Kidney epithelial cell (primary cell): Measurements from ENCODE around the gene AVPR2. TPM values are rescaled to one million over a fixed set of nuclear protein-coding genes. Genes with fewer than 3 reads are reported as not detected.

Source experiments
- DNase-seq: peaks from one replicate; pipeline ENCODE4 v3.0.0-alpha.2; 2010; ENCODE audit warnings: low read depth
- H3K27me3 ChIP-seq: 2 replicates; pipeline ENCODE4 v1.6.0; 2011; ENCODE audit warnings: low read length; ENCODE audit not compliant: control insufficient read depth, insufficient read depth
- H3K36me3 ChIP-seq: 2 replicates; pipeline ENCODE4 v1.5.1; 2011; ENCODE audit warnings: low read length; ENCODE audit not compliant: control insufficient read depth, insufficient read depth
- H3K4me3 ChIP-seq: 2 replicates; pipeline ENCODE4 v1.5.1; 2011; ENCODE audit warnings: low read depth, mild to moderate bottlenecking, control low read depth, low read length
- total RNA-seq: library from RNA; depleted of rRNA; stranded (reverse); fragments of >200 nt; gene quantifications from 2 replicates; pipeline ENCODE4 v1.2.3, GENCODE V29; 2015
- TF ChIP-seq, protein P1 (sequence below): IDR thresholded peaks from 2 replicates; pipeline ENCODE4 v1.5.1; 2011; ENCODE audit warnings: mild to moderate bottlenecking, moderate library complexity, low read length, control low read depth, inconsistent platforms; ENCODE audit not compliant: insufficient read depth, poor library complexity, severe bottlenecking

AVPR2 gene
- total RNA-seq, 1 donor from 2014 or later, result 0.08 TPM

DNA sequence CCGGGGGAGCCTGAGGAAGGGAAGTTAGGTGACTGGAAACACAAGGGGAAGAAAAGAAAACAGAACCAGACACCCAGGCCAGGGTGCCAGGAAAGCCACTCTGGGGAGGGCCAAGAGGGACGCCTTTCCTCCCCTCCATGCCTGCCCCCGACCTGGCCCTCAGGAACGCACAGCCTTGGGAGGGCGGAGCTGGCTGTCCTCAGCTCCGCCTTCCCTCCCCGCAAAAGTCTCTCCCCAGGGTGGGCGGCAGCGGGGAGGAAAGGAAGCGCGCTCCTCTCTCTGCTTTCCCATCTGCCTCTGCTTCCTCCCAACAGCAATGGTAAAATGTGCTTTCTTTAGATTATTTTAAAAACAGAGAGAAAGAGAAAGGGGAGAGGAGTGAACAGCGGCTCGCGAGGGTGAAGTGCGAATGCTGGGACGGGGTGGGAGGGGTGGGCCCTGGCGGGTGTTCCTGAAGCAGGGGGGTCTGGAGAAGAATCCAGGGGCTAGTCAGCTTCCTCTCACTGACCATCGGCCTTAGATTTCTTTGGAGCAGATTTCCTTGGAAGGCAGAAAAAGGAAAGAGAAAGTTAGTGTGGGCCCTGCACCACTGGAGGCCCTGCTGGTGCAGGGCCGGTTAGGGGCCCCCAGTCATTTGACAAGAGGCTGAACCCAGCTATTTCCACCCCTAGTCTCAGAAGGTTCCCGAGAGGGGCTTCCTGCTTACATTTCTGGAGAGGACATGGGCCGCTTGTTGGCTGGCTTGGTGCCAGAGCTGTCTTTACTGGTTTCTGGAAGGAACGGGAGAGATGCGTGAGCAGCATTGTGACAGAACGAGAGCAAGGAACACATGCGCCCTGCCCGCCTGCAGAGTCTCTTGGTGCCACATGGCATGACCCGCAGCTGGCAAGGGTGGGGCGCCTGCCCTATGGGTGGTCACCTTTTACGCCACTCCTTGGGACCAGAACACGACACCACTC is 44.7 kb downstream of the AVPR2 start:
- TF ChIP-seq, protein P1, sequence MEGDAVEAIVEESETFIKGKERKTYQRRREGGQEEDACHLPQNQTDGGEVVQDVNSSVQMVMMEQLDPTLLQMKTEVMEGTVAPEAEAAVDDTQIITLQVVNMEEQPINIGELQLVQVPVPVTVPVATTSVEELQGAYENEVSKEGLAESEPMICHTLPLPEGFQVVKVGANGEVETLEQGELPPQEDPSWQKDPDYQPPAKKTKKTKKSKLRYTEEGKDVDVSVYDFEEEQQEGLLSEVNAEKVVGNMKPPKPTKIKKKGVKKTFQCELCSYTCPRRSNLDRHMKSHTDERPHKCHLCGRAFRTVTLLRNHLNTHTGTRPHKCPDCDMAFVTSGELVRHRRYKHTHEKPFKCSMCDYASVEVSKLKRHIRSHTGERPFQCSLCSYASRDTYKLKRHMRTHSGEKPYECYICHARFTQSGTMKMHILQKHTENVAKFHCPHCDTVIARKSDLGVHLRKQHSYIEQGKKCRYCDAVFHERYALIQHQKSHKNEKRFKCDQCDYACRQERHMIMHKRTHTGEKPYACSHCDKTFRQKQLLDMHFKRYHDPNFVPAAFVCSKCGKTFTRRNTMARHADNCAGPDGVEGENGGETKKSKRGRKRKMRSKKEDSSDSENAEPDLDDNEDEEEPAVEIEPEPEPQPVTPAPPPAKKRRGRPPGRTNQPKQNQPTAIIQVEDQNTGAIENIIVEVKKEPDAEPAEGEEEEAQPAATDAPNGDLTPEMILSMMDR, result no peak
- H3K27me3 ChIP-seq, result no peaks in the 10 kb centered on the region
- DNase-seq, result no peak
- no peak overlapping the region for H3K4me3 ChIP-seq
- peaks cover 6% of the 10 kb centered on the region for H3K36me3 ChIP-seq

GRCh38 chrX:153950127-153950526 is 45.7 kb downstream of the AVPR2 start:
- DNase-seq, result no peak
- TF ChIP-seq, protein P1, result no peak
- Histone ChIP-seq H3K36me3 (peaks cover 6% of the 10 kb centered on the region), H3K4me3 (no peak overlapping the region), H3K27me3 (no peaks in the 10 kb centered on the region)

DNA sequence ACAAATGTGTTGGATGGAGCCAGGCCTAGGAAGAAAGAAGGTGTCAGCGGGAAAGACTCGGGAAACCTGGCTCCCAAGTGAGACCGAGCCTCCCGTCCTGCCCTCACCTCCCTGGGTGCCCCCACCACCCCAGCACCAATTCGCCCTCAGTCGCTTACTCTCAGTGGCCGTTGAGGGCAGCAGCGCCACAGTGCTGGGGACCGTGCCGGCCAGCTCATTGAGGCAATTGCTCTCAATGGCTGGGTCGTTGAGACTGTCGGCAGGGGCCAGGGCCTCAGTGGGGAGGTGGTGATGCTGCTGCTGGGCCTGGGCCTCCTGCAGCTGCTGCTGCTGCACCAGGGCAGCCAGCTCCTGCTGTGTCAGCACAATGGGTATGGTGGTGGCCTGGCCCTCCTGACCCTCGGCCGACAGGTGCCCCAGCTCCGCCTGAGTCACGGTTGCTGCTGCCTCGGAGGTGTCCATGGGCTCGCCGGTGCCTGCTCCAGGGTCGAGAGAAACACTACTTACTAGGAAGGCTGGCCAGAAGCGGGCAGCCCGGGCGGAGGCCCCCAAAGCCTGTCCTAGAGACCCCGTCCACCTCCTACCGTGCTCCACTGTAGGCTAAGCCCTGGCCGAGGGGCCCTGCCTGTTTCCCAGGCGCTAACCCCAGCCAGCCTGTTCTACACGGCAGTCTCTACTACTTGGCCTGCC is 47.4 kb downstream of the AVPR2 start:
- Histone ChIP-seq H3K4me3 (no peak overlapping the region), H3K36me3 (peaks cover 7% of the 10 kb centered on the region), H3K27me3 (no peaks in the 10 kb centered on the region)
- no peak for DNase-seq
- TF ChIP-seq, protein P1, result no peak

- TF ChIP-seq, protein P1, result no peak
- peaks cover 7% of the 10 kb centered on the region for H3K36me3 ChIP-seq
- no peak for DNase-seq
- no peak overlapping the region for H3K4me3 ChIP-seq
- H3K27me3 ChIP-seq, result no peaks in the 10 kb centered on the region
Observed at GRCh38 chrX:153952373-153953026, 48.0 kb downstream of the AVPR2 start.

DNA sequence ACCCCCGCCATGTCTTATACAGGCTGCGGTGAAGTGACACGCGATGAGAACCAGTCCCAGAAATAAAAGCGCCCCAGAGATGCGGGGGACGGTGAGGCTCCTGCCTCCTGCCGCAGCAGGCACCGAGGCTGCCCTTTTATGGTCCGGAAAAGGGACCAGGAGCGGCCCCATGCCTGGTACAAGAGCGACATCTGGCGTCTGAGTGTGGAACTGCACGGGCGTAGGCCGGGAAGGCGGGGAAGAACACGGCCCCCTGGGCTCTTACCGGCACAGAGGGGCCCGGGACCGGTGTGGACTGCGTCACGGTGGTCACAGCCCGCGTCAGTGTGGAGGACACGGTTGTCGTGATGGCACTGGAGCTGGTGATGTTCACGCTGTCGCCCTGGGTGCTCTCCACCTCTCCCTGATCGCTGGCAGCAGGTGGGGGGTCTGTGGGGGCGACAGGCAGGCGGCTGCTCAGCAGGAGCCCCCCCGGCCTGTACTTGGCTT is 48.9 kb downstream of the AVPR2 start:
- Histone ChIP-seq H3K36me3 (peaks cover 10% of the 10 kb centered on the region), H3K27me3 (no peaks in the 10 kb centered on the region), H3K4me3 (no peak overlapping the region)
- DNase-seq, result no peak
- TF ChIP-seq, protein P1, result peak; percentile 87
